ENCODE measurements around the gene RPRML. TPM values are rescaled to one million over a fixed set of nuclear protein-coding genes. Genes with fewer than 3 reads are reported as not detected.
A peak's percentile ranks its signal among the peaks of the same experiment; 100 is the strongest.

Gene RPRML
- total RNA-seq, 1 donor from 2014 or later, result not detected

DNA sequence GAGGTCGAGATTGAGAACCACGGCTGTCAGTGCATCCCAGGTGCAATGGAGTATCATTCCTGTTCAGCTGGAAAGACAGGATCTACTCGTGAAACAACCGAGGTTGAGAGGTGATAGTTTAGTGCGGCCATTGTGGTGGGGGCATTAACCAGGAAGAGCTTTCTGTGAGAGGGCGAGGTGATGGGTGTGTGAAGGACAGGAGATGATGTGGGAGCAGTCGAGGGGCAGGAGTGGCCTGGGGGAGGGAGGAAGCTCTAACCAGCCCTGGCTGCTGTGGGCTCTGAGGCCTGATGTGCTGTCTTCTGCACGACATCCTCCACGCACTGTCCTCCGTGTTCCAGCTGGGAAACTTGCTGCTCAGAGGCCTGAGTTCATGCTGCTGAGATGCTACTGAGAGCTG, 34.1 kb downstream of the RPRML start:
- DNase-seq (ENCODE audit: low read depth in 2 of 2), result no peak

DNA sequence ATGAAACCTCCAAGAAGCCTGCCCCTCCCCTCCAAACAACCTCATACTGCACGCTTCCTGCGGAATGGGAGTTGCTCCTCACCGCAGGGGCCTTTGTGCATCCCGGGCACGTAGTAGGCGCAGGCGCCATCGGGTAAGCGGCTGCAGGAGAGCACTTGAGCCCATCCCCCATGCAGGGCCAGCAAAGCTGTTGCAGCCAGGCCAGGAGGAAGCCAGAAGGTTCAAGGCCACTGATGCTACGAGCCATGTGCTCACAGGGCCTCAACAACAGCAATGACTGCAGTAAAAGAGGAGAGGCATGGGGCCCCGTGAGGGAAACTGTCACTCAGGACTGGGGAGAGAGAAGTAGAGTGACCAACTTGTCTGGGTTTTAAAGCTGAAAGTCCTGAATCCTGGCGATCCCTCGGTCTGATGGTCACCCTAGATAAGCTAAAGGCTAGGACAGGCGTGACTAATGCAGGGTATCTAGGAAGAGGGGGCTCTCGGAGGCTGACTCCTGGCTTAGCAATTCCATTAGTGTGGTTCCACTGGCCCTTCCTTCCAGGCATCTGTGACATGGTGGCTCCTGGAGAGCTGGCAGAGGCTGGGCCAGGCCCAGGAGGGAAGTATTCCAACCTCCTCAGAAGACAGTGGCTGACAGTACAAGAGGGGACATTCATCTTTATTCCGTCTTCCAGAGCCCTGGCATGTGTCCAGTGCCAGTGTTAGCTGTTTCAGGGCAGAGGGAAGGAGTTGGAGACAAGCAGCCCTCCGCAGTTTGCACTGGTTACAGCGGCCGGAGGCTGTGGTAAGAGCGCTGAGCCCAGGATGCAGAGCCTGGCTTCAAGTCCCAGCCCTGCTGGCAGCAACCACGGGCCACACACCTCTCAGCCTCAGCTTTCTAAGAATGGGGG, 35.3 kb downstream of the RPRML start:
- DNase-seq (ENCODE audit: low read depth in 2 of 2), result no peak

DNA sequence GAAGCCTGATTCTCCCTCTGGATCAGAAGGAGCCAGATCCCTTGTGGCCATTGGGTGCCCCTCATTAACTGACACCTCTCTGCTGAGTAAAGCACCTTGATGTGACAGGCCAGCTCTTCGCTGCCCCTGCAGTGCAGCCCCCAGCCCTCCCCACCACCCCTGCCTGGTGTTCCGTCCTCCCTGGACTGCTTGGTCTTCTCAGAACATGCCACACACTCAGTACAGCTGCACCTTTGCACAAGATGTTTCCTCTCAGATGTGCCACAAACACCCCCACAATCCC, 35.9 kb downstream of the RPRML start:
- no peak for DNase-seq (ENCODE audit: low read depth in 2 of 2)

DNA sequence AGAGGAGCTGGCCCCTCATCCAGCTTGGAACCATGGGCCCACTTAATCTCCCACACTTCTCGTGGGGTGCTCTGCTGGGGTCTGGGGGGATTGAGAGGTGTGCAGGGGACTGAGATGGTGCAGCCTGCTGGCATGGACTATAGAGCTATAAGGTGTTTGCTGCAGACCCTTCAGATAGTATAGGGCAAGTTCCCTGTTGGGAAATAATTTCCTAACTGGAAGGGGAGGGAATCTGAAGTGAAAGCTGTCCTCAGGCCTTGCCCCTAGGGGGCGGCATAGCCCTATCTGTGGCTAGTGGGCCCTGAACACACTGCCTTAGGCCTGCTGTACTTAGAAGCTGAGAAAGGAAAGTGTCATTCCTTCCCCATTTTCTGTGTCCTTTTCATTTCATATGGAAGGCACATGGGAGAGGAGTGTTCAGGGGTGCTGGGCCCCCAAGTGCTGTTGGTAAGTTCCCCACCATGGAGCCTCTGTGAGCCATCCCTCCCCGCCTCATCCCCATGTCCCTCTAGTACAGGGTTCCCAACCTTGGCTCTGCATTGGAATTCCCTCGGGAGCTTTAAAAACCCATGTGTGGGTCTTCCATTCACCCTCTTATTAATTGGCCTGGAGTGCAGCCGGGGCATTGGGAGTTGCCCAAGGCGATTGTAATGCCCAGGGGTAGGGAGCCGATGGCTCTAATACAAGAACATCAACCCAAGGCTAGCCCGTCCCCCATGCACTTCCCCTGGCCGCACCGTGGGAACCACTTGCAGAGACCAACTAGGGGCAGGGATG, 36.4 kb downstream of the RPRML start:
- peak; percentile 44 to 75 for DNase-seq (ENCODE audit: low read depth in 2 of 2)

DNA sequence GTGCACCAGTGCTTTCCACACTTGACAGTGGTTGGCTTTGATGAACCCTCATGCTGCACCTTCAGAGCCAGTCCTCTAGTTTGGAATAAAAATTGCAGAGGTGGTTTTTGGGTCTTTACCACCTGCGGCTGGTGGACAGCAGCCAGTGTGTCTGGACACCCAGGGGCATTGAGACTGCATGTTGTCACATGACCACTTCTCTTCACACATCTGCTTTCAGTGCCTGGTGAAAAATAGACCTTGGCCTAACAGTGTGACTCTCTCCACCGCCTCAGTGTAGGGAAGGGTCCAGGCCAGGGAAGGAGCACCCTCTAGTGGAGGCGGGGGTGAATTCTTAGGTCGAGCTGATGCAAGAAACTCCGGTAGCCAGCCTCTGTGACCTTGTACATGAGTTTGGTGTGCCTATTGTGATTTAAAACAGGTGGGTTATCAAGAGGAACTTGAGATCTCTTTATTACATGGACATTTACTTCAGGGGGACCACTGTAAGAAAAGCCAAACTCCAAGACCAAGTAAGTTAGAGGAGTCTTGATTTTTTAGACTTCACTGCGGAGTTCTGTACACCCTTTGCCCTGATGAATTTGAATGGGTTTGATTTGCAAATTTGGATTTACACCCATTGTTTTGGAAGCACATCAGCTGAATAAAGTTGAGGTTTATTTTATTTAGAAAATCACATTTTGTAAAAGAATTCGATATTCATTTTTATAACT, 38.2 kb downstream of the RPRML start:
- DNase-seq (ENCODE audit: low read depth in 2 of 2), result peak; percentile 53 to 77

DNA sequence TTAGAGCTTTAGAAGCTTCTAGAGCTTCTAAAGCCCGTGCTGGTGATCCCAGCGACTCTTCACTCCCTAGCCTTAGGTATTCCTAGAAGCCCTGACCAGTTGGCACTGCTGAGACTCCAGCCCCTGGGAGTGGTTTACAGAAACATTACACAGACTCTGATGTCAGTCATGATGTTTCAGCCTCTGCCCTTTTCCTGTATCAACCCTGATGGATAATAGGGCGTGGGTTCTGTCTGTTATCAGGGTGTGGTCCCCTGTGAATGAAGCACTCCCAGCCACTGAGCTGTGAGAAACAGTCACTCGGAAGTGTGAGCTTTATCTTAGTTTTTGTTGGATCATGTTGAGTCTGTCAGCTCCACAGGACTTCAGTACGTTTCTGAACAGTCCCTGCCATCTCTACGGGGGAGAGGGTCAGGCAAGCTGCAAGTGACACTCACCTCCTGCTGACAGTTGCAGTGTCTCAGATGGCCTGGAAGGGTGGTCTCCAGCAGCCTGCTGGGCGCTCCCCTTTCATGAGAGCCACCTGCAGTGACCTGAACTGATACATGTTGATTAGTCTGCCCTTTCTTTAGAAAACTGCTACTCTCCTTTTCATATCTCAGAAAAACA, 43.3 kb downstream of the RPRML start:
- DNase-seq (ENCODE audit: low read depth in 2 of 2), result peak in 1 of 2 donors; percentile 39

DNA sequence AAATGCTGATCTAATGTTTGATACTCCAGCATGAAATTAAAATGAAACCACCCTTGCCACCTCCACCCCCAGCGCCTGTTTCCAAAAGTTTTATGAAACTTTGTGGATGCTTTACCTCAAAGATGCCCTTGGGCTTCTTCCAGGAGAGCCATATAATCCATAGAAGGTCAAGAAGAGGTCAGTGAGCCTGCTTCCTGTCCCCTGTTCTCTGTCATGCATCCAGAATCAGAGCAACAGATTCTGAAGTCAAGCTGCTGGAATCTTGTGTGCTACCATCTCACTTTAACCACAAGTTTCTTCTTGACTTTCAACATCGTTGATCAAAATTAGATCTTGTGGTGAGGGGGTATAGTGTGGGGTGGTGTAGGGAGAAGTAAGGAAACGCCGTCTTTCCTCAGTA, 47.5 kb downstream of the RPRML start:
- DNase-seq (ENCODE audit: low read depth in 2 of 2), result no peak

DNA sequence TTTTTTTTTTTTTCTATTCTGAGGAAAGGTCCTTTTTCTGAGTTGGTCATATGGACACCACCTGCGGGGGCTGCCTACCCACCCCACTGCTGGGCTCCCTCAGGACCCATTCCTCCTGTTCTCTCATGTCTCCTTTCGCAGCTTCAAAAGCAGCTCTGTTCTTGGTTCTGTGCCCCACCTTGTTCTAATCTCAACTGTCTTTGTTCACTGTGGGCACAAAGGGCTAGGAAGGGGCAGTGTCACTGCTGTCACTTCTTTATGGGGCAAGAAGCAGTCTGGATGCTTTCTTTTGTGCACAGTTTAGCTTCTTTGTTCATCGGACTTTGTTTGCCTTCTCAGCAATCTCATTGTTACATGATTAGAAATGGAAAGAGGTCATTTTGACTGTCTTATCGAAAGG, 49.0 kb downstream of the RPRML start:
- DNase-seq (ENCODE audit: low read depth in 2 of 2), result no peak

DNA sequence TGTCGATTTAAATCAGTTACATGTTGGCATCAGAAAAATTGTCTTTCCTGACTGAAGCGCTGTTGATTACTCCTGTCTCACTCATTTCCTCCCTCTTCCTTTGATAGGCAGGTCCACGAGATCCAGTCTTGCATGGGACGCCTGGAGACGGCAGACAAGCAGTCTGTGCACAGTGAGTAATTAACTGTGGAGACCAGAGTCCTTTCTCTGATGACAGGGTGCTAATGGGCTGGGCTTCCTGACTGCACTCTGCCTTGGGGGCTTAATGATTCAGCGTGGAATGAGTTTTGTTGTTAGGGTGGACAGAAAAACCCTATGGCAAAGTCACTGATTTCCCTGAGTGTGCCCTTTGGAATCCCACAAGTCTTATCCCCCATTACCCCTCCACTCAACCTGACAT, 49.6 kb downstream of the RPRML start:
- DNase-seq (ENCODE audit: low read depth in 2 of 2), result peak in 1 of 2 donors; percentile 81

DNA sequence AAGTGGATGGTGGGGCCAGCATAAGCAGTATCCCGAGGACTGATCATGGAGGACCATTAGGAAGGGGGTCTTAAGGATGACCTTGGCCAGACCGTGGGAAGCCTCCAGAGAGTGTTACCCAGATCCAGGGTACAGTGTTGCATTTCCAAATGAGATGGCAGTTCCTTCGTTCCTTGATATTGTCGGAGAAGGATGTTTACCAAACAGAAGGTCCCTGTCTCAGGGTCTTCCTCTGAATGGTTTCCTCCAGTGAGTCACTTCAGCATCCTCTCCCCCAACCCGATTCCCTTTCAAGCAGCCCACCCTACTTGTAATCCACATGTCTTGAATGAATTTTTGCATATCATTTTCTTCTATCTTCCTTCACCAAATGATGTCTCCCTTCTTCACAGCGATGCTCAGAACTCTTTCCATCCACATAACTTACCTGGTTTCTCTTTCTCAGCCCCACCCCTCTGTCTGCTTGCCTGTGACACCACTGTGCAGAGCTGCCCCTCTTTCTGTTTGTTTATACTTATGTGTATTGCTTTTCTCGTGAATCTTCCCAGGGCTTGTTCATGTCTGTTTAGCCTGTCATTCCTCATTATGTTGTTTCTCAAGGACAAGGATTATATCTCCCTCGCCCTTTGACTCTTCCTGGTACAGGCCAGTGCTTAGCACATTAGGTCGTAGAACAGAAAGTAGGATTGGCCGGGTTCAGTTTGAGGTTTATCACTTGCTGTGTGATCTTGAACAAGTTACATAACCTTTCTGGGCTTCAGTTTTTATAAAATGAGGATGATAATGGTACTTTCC, 50.4 kb downstream of the RPRML start:
- DNase-seq (ENCODE audit: low read depth in 2 of 2), result peak in 1 of 2 donors; percentile 40

Other genes with a start within 250 kb of the RPRML start
- gene WNT3, start 160.6 kb downstream of the RPRML start, total RNA-seq, result 0.76 and 0.90 TPM in 2 replicates
- not detected in 2 replicates for gene WNT9B, start 127.7 kb downstream of the RPRML start, total RNA-seq
- 29.5 and 42.6 TPM in 2 replicates for gene GOSR2, start 56.1 kb downstream of the RPRML start, total RNA-seq
- gene CDC27, start 210.0 kb upstream of the RPRML start, total RNA-seq, result 121 and 123 TPM in 2 replicates
- gene MYL4, start 230.1 kb upstream of the RPRML start, total RNA-seq, result 0.76 and 0.90 TPM in 2 replicates

All from dermis microvascular lymphatic vessel endothelial cell (primary cell).